ENCODE measurements around the gene HRH1.

- TF ChIP-seq CTCF (IDR thresholded peaks at IDR 0.05) (peak; percentile 40 to 90 (median 88)), POLR2A (IDR thresholded peaks at IDR 0.05) (no peak)
These were observed 82.5 kb downstream of the HRH1 start for GRCh38 chr3:11236588-11237461.
